Colonic mucosa (tissue), 4 donors: Measurements from ENCODE around the gene CMTM2. TPM values are rescaled to one million over a fixed set of nuclear protein-coding genes. Genes with fewer than 3 reads are reported as not detected.

Experiments
- DNase-seq: peaks from one replicate; pipeline ENCODE4 v3.0.0-alpha.2; 2020
- H3K27ac ChIP-seq: fragments of 200-600 bp; one replicate; pipeline ENCODE4 v1.8.0; 2021
- H3K27me3 ChIP-seq: fragments of 200-600 bp; one replicate; pipeline ENCODE4 v1.8.0; 2021
- H3K36me3 ChIP-seq: fragments of 200-600 bp; one replicate; pipeline ENCODE4 v1.8.0; 2021
- H3K4me1 ChIP-seq: fragments of 200-600 bp; one replicate; pipeline ENCODE4 v1.8.0; 2021; ENCODE audit warnings: mild to moderate bottlenecking
- H3K4me3 ChIP-seq: fragments of 200-600 bp; one replicate; pipeline ENCODE4 v1.8.0; 2021
- H3K9ac ChIP-seq, 2 donors: one replicate each; pipeline ENCODE4 v1.7.0; 2013; ENCODE audit warnings: control low read depth in 2 of 2, low read depth in 2 of 2, low read length in 2 of 2
- H3K9me3 ChIP-seq: fragments of 200-600 bp; one replicate; pipeline ENCODE4 v1.8.0; 2021
- CTCF ChIP-seq: fragments of 200-600 bp; IDR thresholded peaks from one replicate; pipeline ENCODE4 v1.8.0; 2022; ENCODE audit warnings: antibody characterized with exemption, mild to moderate bottlenecking
- intact Hi-C: fragments of 100-400 bp; cut with DNase I; formaldehyde crosslinking; loops from one replicate; pipeline ENCODE4 v1.14.1; 2022
- total RNA-seq, 2 donors: library from RNA; stranded (reverse); fragmentation: NEBNext Ultra II Directional in 1 of 2; extraction: Animal tissue kit (Norgen Biotek cat#: 25700) in 1 of 2; gene quantifications; one replicate each; pipeline ENCODE4 v1.2.1, GENCODE V29; 2021
- donor health status: healthy.
- donor health status: DM: no; HTN: no; CAD: no.
- donor health status: DM: no; HTN: no; CAD: no.

Gene CMTM2
- total RNA-seq, 2 donors from 2014 or later: not detected

GRCh38 chr16:66576296-66576695 is 3.0 kb upstream of the CMTM2 start:
- Histone ChIP-seq H3K9ac (no peak overlapping the region), H3K9me3 (no peaks in the 10 kb centered on the region), H3K4me3 (no peak overlapping the region), H3K36me3 (no peaks in the 10 kb centered on the region), H3K27ac (no peak overlapping the region), H3K27me3 (peaks cover 9% of the 10 kb centered on the region), H3K4me1 (peaks cover 5% of the 10 kb centered on the region)
- TF ChIP-seq CTCF: no peak
- intact Hi-C loops: no loop called here
- no peak for DNase-seq

GRCh38 chr16:66580605-66581209 is 1.4 kb downstream of the CMTM2 start:
- Histone ChIP-seq H3K36me3 (no peaks in the 10 kb centered on the region), H3K27ac (no peak overlapping the region), H3K9me3 (no peaks in the 10 kb centered on the region), H3K4me3 (no peak overlapping the region), H3K27me3 (peaks cover 9% of the 10 kb centered on the region), H3K4me1 (peaks cover 5% of the 10 kb centered on the region), H3K9ac (no peak overlapping the region)
- no peak for TF ChIP-seq CTCF
- intact Hi-C loops: no loop called here
- no peak for DNase-seq

GRCh38 chr16:66581246-66581952 is 2.1 kb downstream of the CMTM2 start:
- DNase-seq: no peak

GRCh38 chr16:66585481-66586239 is 6.4 kb downstream of the CMTM2 start:
- no peak overlapping the region for H3K9ac ChIP-seq
- DNase-seq: no peak
- no peaks in the 10 kb centered on the region for H3K9me3 ChIP-seq
- H3K4me1 ChIP-seq: no peaks in the 10 kb centered on the region
- H3K36me3 ChIP-seq: no peaks in the 10 kb centered on the region
- H3K27me3 ChIP-seq: no peaks in the 10 kb centered on the region
- H3K4me3 ChIP-seq: no peak overlapping the region
- H3K27ac ChIP-seq: no peak overlapping the region
- intact Hi-C loops: no loop called here
- TF ChIP-seq CTCF: no peak

More at GRCh38 chr16:66581246-66581952, 2.1 kb downstream of the CMTM2 start:
- H3K9me3 ChIP-seq: no peaks in the 10 kb centered on the region
- intact Hi-C loops: no loop called here
- no peak overlapping the region for H3K27ac ChIP-seq
- H3K4me3 ChIP-seq: no peak overlapping the region
- no peak for TF ChIP-seq CTCF
- no peaks in the 10 kb centered on the region for H3K36me3 ChIP-seq
- no peak overlapping the region for H3K9ac ChIP-seq
- peaks cover 5% of the 10 kb centered on the region for H3K4me1 ChIP-seq
- H3K27me3 ChIP-seq: peaks cover 9% of the 10 kb centered on the region

- Histone ChIP-seq H3K27ac (no peak overlapping the region), H3K9ac (no peak overlapping the region), H3K36me3 (no peaks in the 10 kb centered on the region), H3K9me3 (no peaks in the 10 kb centered on the region), H3K27me3 (no peaks in the 10 kb centered on the region), H3K4me1 (no peaks in the 10 kb centered on the region), H3K4me3 (no peak overlapping the region)
- intact Hi-C loops: no loop called here
- no peak for DNase-seq
- TF ChIP-seq CTCF: no peak
Measured at GRCh38 chr16:66587881-66588600, 8.8 kb downstream of the CMTM2 start.
